ENCODE data around the gene VSNL1.
"Not testable (repeated sequence)": the region's sequence is repeated elsewhere in the genome, so short reads cannot be mapped to it uniquely, and the experiment has no call there.

VSNL1 gene

GRCh38 chr2:17542471-17542870 lies 2.0 kb downstream of the VSNL1 start:
- no peak for DNase-seq (ENCODE audit: low read depth in 2 of 2)

GRCh38 chr2:17543131-17543660 lies 2.7 kb downstream of the VSNL1 start:
- DNase-seq (ENCODE audit: low read depth in 2 of 2) = no peak

- DNase-seq (ENCODE audit: low read depth in 2 of 2) = peak; percentile 45 to 55
Measured at GRCh38 chr2:17543848-17544247, 3.4 kb downstream of the VSNL1 start.

GRCh38 chr2:17544256-17544655 lies 3.8 kb downstream of the VSNL1 start:
- peak; percentile 93 for DNase-seq (ENCODE audit: low read depth in 2 of 2)

GRCh38 chr2:17545680-17546613 lies 5.5 kb downstream of the VSNL1 start:
- no peak for DNase-seq (ENCODE audit: low read depth in 2 of 2)

DNA sequence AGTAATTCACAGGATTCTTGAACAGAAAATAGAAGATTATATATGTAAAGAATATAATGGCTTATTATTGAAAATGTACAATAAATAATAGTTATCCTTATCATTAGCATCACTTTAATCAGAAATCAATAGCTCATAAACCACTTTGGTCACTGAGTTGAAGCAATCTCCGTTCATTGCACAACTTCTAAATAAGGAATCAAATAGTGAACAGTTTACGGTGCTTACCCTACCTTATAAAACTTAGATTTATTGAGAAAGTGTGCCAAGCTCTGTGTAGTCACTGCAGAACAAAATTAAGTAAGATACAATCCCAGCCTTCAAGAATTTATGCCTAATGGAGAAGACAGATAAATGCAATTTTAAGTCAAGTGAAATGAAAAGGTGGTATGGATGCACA lies 6.7 kb downstream of the VSNL1 start:
- no peak for DNase-seq (ENCODE audit: low read depth in 2 of 2)

- no peak for DNase-seq (ENCODE audit: low read depth in 2 of 2)
Measured at GRCh38 chr2:17547737-17548136, 7.2 kb downstream of the VSNL1 start.

DNA sequence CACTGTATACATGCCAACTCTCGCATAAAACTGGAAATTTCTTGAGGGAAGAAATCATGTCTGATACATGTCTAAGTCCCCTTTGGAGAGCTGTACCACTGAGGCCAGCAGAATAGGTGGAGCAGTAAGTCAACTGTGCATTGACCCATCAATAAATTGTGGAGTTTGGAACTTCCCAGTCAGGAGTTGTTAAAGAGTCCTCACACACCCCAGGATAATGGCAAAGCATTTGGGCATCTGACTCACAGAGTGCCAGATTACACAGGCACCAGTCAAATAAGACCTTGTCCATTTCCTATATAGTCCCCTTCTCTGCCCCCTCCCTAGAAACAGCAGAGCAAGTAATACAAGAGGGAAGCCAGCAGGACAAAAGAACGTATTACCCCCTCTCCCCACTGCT lies 10.4 kb downstream of the VSNL1 start:
- DNase-seq (ENCODE audit: low read depth in 2 of 2) = no peak

GRCh38 chr2:17555150-17555549 lies 14.7 kb downstream of the VSNL1 start:
- DNase-seq (ENCODE audit: low read depth in 2 of 2) = no peak

- DNase-seq (ENCODE audit: low read depth in 2 of 2) = no peak
Measured at GRCh38 chr2:17557596-17557995, 17.1 kb downstream of the VSNL1 start.

DNA sequence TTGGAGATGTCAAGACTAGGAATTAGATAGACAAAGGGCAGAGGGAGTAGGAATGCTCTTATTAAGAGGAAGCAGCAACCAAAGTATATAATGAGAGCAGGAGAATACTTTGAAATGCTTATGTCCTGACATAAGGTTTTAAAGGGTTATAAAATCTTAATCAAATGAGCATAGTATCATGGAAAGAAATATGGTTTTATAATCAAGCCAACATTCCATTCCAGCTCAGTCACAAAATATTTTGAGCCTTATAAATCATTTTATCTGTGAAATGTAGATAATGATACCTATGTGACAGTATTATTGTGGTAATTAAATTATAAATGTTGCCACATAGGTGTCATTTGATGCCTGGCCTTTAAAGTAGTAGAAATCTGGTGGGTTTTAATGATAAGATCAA lies 17.6 kb downstream of the VSNL1 start:
- DNase-seq (ENCODE audit: low read depth in 2 of 2) = no peak

- DNase-seq (ENCODE audit: low read depth in 2 of 2) = no peak
Measured at GRCh38 chr2:17558878-17559277, 18.4 kb downstream of the VSNL1 start.

DNA sequence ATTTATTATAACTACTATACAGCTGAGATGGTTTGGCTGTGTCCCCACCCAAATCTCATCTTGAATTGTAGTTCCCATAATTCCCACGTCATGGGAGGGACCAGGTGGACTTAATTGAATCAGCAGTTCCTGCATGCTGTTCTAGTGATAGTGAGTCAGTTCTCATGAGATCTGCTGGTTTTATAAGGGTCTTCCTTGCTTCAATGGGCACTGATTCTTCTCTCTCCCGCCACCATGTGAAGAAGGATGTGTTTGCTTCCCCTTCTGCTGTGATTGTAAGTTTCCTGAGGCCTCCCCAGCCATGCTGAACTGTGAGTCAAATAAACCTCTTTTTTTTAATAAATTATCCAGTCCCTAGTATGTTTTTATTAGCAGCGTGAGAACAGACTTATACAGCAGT lies 25.2 kb downstream of the VSNL1 start:
- not testable (repeated sequence) for DNase-seq (ENCODE audit: low read depth in 2 of 2)

- no peak for DNase-seq (ENCODE audit: low read depth in 2 of 2)
Measured at GRCh38 chr2:17571681-17572080, 31.2 kb downstream of the VSNL1 start.

GRCh38 chr2:17573085-17573803 lies 32.7 kb downstream of the VSNL1 start:
- no peak for DNase-seq (ENCODE audit: low read depth in 2 of 2)

DNA sequence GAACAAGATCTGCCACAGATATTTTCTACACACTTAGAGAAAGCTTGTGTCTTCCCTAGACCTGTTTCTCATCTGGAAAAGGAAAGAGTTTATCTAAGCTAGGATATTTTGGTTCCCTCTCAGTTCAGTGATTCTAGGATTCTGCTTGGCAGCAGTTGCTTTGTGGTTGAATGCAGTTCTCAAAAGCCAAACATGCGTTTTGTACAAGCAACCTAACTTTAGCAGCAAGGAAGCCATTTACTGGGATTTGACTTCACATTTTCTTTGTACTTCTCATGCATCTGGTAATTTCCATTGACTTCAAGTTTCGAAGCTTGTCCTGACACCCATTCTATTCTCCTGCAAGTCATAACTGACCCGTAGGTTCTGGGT lies 33.3 kb downstream of the VSNL1 start:
- no peak for DNase-seq (ENCODE audit: low read depth in 2 of 2)

DNA sequence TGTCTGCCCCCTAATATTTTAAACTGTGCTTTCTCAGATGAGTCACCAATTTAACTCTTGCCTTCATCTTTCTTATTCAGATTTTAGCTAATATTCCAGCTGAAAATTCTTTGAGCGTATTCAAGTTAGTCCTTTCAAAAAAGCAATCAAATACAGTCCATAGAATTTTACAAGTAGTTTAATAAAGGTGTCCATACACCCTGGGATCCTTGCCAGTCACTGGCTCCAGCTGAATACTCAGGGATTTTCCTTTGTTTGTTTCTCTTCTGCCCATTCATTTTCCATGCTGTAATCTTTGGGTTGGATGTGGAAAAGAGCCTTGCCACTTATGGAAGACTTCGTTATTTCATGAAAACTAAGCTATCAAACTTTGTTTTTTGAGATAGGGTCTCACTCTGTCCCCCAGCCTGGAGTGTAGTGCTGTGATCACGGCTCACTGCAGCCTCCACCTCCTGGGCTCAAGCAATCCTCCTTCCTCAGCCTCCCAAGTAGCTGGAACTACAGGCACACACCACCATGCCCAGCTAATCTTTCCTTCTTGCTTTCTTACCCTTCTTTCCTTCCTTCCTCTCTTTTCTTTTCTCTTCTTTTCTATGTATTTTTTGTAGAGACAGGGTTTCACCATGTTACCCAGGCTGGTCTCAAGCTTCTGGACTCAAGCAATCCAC lies 34.0 kb downstream of the VSNL1 start:
- no peak for DNase-seq (ENCODE audit: low read depth in 2 of 2)

DNA sequence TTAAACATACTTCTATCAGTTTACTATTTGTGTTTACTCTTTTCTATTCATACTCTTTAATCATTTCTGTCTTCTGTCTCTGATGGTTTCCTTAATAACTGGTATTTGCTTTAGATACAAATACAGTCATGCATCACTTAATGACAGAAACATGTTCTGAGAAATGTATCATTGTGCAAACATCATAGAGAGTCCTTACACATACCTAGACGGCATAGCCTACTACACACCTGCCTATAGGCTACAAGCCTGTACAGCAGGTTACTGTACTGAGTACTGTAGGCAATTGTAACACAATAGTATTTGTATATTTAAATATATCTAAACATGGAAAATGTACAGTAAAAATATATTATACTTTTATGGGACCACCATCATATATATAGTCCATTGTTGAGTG lies 36.3 kb downstream of the VSNL1 start:
- DNase-seq (ENCODE audit: low read depth in 2 of 2) = no peak

GRCh38 chr2:17578466-17578928 lies 38.0 kb downstream of the VSNL1 start:
- DNase-seq (ENCODE audit: low read depth in 2 of 2) = no peak

DNA sequence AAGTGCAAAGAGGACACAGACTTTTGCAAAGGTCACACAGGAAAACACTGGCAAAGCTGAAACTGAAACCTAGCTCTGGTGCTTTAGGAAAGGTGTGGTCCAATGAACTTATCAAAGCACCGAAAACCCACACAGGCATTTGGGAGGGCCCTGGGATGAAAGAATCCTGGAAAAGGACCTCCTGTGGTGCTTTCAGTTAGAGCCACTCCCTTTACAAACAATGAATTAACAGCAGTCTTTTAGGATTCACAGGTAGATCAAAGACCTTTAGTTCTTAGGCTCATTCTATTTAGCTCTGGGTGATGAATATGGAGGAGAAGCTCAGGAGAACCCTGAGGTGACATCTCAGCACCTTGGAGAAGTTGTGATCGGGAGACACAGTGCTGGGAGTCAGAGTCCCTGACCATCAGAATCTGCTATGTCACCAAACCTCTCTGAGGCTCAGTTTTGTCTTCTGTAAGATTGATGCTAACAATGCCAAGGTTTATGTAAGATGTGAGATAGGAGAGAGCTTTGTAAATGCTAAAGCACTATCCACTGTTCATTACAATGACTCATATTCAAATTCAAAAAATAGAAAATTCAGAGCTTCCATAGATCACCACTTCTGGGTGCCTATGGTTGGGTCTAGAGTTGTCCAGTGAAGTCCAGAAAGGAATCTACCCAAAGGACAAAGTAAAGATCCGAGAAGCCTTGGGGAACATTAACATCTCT lies 39.3 kb downstream of the VSNL1 start:
- no peak for DNase-seq (ENCODE audit: low read depth in 2 of 2)

DNA sequence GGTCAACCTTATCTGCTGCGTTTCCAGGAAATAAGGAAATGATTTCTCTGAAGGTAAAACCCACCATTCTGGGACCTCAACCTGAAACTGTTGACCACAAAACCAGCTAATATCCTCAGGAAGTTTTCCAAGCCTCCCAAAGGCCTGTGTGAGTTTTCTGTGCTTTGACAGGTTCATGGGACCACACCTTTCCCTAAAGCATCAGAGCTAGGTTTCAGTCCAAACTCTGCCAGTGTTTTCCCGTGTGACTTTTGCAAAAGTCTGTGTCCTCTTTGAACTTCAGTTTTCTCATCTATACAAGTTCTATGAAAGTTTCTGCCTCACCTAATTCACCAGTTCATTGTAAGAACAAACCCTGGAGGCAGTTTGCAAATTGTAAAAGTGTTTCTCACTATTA lies 39.8 kb downstream of the VSNL1 start:
- DNase-seq (ENCODE audit: low read depth in 2 of 2) = no peak

- DNase-seq (ENCODE audit: low read depth in 2 of 2) = no peak
Measured at GRCh38 chr2:17581831-17582230, 41.3 kb downstream of the VSNL1 start.

Data from fibroblast of skin of left quadriceps (primary cell).